H9 (cell line): ENCODE measurements around the gene RHOH. TPM values are rescaled to one million over a fixed set of nuclear protein-coding genes. Genes with fewer than 3 reads are reported as not detected.

ENCODE experiments used
- DNase-seq: peaks from one replicate; pipeline ENCODE4 v3.0.0-alpha.2; 2017
- H2AFZ ChIP-seq: one replicate; pipeline ENCODE4 v1.6.1; 2013; ENCODE audit warnings: mild to moderate bottlenecking, low read length, control low read depth, moderate library complexity
- H2AK5ac ChIP-seq: 2 replicates; pipeline ENCODE4 v1.6.1; 2013; ENCODE audit warnings: low read length, control low read depth, mixed read lengths; ENCODE audit not compliant: insufficient read length
- H2BK120ac ChIP-seq: one replicate; pipeline ENCODE4 v1.6.1; 2013; ENCODE audit warnings: low read depth, mild to moderate bottlenecking, low read length, control low read depth, inconsistent platforms; ENCODE audit not compliant: poor library complexity, severe bottlenecking
- H2BK12ac ChIP-seq: 2 replicates; pipeline ENCODE4 v1.6.1; 2013; ENCODE audit warnings: low read length, control low read depth, mixed read lengths, low read depth; ENCODE audit not compliant: insufficient read length
- H2BK15ac ChIP-seq: 2 replicates; pipeline ENCODE4 v1.6.1; 2013; ENCODE audit warnings: low read depth, low read length, control low read depth
- H2BK20ac ChIP-seq: one replicate; pipeline ENCODE4 v1.6.1; 2013; ENCODE audit warnings: low read depth, mild to moderate bottlenecking, low read length, control low read depth, inconsistent platforms; ENCODE audit not compliant: poor library complexity, severe bottlenecking
- H2BK5ac ChIP-seq: 2 replicates; pipeline ENCODE4 v1.6.1; 2013; ENCODE audit warnings: low read length, control low read depth, mixed read lengths; ENCODE audit not compliant: insufficient read length
- H3K14ac ChIP-seq: 2 replicates; pipeline ENCODE4 v1.6.1; 2013; ENCODE audit warnings: low read length, control low read depth; ENCODE audit not compliant: insufficient read depth
- H3K18ac ChIP-seq: 2 replicates; pipeline ENCODE4 v1.6.1; 2013; ENCODE audit warnings: low read depth, mild to moderate bottlenecking, mixed read lengths, low read length, control low read depth; ENCODE audit not compliant: insufficient read length
- H3K23ac ChIP-seq: 2 replicates; pipeline ENCODE4 v1.6.1; 2013; ENCODE audit warnings: low read length, control low read depth, mixed read lengths, low read depth; ENCODE audit not compliant: insufficient read length
- H3K23me2 ChIP-seq: 2 replicates; pipeline ENCODE4 v1.6.1; 2013; ENCODE audit warnings: low read depth, mild to moderate bottlenecking, mixed read lengths, low read length, control low read depth; ENCODE audit not compliant: insufficient read length, poor library complexity, severe bottlenecking
- H3K27ac ChIP-seq: 2 replicates; pipeline ENCODE4 v1.5.1; 2013; ENCODE audit warnings: low read length, control low read depth, mixed read lengths, low read depth; ENCODE audit not compliant: insufficient read length
- H3K27me3 ChIP-seq: 2 replicates; pipeline ENCODE4 v1.6.1; 2013; ENCODE audit warnings: low read length, control low read depth, inconsistent platforms; ENCODE audit not compliant: insufficient read depth
- H3K4ac ChIP-seq: 2 replicates; pipeline ENCODE4 v1.6.1; 2013; ENCODE audit warnings: low read depth, mild to moderate bottlenecking, control low read depth, inconsistent platforms, low read length, moderate library complexity
- H3K4me1 ChIP-seq: 2 replicates; pipeline ENCODE4 v1.6.1; 2013; ENCODE audit warnings: low read length, control low read depth, inconsistent platforms; ENCODE audit not compliant: insufficient read depth
- H3K4me2 ChIP-seq: 2 replicates; pipeline ENCODE4 v1.6.1; 2013; ENCODE audit warnings: low read length, control low read depth, mixed read lengths; ENCODE audit not compliant: insufficient read length, insufficient read depth
- H3K56ac ChIP-seq: 2 replicates; pipeline ENCODE4 v1.6.1; 2013; ENCODE audit warnings: low read depth, mild to moderate bottlenecking, mixed read lengths, low read length, control low read depth; ENCODE audit not compliant: insufficient read length
- H3K79me1 ChIP-seq: 2 replicates; pipeline ENCODE4 v1.6.1; 2013; ENCODE audit warnings: low read depth, mild to moderate bottlenecking, moderate library complexity, low read length, control low read depth, inconsistent platforms; ENCODE audit not compliant: insufficient read depth, poor library complexity, severe bottlenecking
- H3K79me2 ChIP-seq: 2 replicates; pipeline ENCODE4 v1.6.1; 2013; ENCODE audit warnings: low read length, control low read depth, inconsistent platforms; ENCODE audit not compliant: insufficient read depth
- H3K9ac ChIP-seq: 2 replicates; pipeline ENCODE4 v1.6.1; 2013; ENCODE audit warnings: low read length, control low read depth, mixed read lengths; ENCODE audit not compliant: insufficient read length; ENCODE audit errors: extremely low read depth
- H3K9me3 ChIP-seq: one replicate; pipeline ENCODE4 v1.6.1; 2013; ENCODE audit warnings: low read depth, low read length, inconsistent platforms; ENCODE audit not compliant: control insufficient read depth
- H3T11ph ChIP-seq: one replicate; pipeline ENCODE4 v1.6.1; 2013; ENCODE audit warnings: mild to moderate bottlenecking, low read length, control low read depth, inconsistent platforms
- H4K20me1 ChIP-seq: one replicate; pipeline ENCODE4 v1.6.1; 2013; ENCODE audit not compliant: control insufficient read depth, insufficient read length, insufficient read depth
- H4K5ac ChIP-seq: 2 replicates; pipeline ENCODE4 v1.6.1; 2013; ENCODE audit warnings: low read depth, mild to moderate bottlenecking, mixed read lengths, low read length, control low read depth; ENCODE audit not compliant: insufficient read length
- H4K8ac ChIP-seq: replicated peaks from 2 replicates; pipeline ENCODE4 v1.6.1; 2013; ENCODE audit warnings: low read length, control low read depth, mixed read lengths, low read depth; ENCODE audit not compliant: insufficient read length
- H4K91ac ChIP-seq: 2 replicates; pipeline ENCODE4 v1.6.1; 2013; ENCODE audit warnings: low read depth, mild to moderate bottlenecking, moderate library complexity, mixed read lengths, low read length, control low read depth; ENCODE audit not compliant: insufficient read length
- H3K27ac Mint-ChIP-seq, 3 experiments: 2 replicates in 2 of 3; 3 replicates in 1 of 3; pipeline ENCODE4 v1.8.0; 2020 to 2021; ENCODE audit warnings: mixed read lengths in 3 of 3, mild to moderate bottlenecking in 1 of 3, moderate library complexity in 1 of 3
- H3K27me3 Mint-ChIP-seq: 2 replicates; pipeline ENCODE4 v1.8.0; 2021; ENCODE audit warnings: low read depth, mild to moderate bottlenecking, moderate library complexity, mixed read lengths
- H3K36me3 Mint-ChIP-seq, 3 experiments: 2 replicates in 2 of 3; 3 replicates in 1 of 3; pipeline ENCODE4 v1.8.0; 2020 to 2021; ENCODE audit warnings: low read depth in 3 of 3, mixed read lengths in 3 of 3; ENCODE audit not compliant: insufficient read depth in 1 of 3
- H3K4me1 Mint-ChIP-seq, 2 experiments: 2 replicates each; pipeline ENCODE4 v1.8.0; 2020; ENCODE audit warnings: mixed read lengths in 2 of 2
- H3K4me3 Mint-ChIP-seq, 2 experiments: 2 replicates in 1 of 2; 3 replicates in 1 of 2; pipeline ENCODE4 v1.8.0; 2020 to 2021; ENCODE audit warnings: mild to moderate bottlenecking in 2 of 2, mixed read lengths in 2 of 2, moderate library complexity in 1 of 2
- H3K9me3 Mint-ChIP-seq, 2 experiments: 2 replicates in 1 of 2; 3 replicates in 1 of 2; pipeline ENCODE4 v1.8.0; 2020; ENCODE audit warnings: mild to moderate bottlenecking in 2 of 2, mixed read lengths in 2 of 2, moderate library complexity in 1 of 2
- CTCF ChIP-seq: fragments of 200-600 bp; sonication (generic); conservative IDR thresholded peaks from 3 replicates; pipeline ENCODE4 v1.8.0; 2021; ENCODE audit warnings: antibody characterized with exemption, mild to moderate bottlenecking
- total RNA-seq: library from RNA; stranded (reverse); gene quantifications from 2 replicates; pipeline ENCODE4 v1.2.1, GENCODE V29; 2021

The RHOH gene
- total RNA-seq, 1 experiment from 2014 or later, result 7.1 TPM

- no peak for DNase-seq
- no peaks in the 10 kb centered on the region for H3K27me3 Mint-ChIP-seq
Measured at GRCh38 chr4:40170588-40170987, 26.2 kb upstream of the RHOH start.

More at GRCh38 chr4:40170588-40170987, 26.2 kb upstream of the RHOH start:
- no peak overlapping the region for H2BK120ac ChIP-seq
- no peak overlapping the region for H3K23ac ChIP-seq
- no peak overlapping the region for H3K27ac ChIP-seq
- TF ChIP-seq CTCF, result no peak
- no peaks in the 10 kb centered on the region for H3K79me1 ChIP-seq
- Mint-ChIP-seq H3K36me3 (peaks cover 8 to 12% (median 8%) of the 10 kb centered on the region in 3 experiments), H3K27ac (no peak overlapping the region), H3K9me3 (peaks cover 4 to 9% of the 10 kb centered on the region in 2 experiments; a peak in 3 of 5 replicates), H3K4me3 (no peak overlapping the region), H3K4me1 (peaks cover 5% of the 10 kb centered on the region in 2 experiments)
- H3K79me2 ChIP-seq, result no peaks in the 10 kb centered on the region
- no peak overlapping the region for H2BK15ac ChIP-seq
- no peaks in the 10 kb centered on the region for H3K9me3 ChIP-seq
- H2BK5ac ChIP-seq, result no peak overlapping the region
- no peaks in the 10 kb centered on the region for H3K4me1 ChIP-seq
- no peaks in the 10 kb centered on the region for H4K20me1 ChIP-seq
- H3K4ac ChIP-seq, result no peak overlapping the region
- H3K4me2 ChIP-seq, result no peak overlapping the region
- no peaks in the 10 kb centered on the region for H3K23me2 ChIP-seq
- no peak overlapping the region for H2BK12ac ChIP-seq
- H2AK5ac ChIP-seq, result no peak overlapping the region
- H3K9ac ChIP-seq, result no peak overlapping the region
- H3K27me3 ChIP-seq, result no peaks in the 10 kb centered on the region
- no peak overlapping the region for H3K14ac ChIP-seq
- H2AFZ ChIP-seq, result no peak overlapping the region
- no peak overlapping the region for H3K18ac ChIP-seq
- H4K8ac ChIP-seq, result no peak overlapping the region
- H4K5ac ChIP-seq, result no peak overlapping the region
- no peak overlapping the region for H4K91ac ChIP-seq
- no peak overlapping the region for H2BK20ac ChIP-seq
- H3K56ac ChIP-seq, result no peak overlapping the region
- no peak overlapping the region for H3T11ph ChIP-seq
